Stimulated activated naive B cell treated with anti-CD40 and anti-IgM and Interleukin-4, amounts not matched to agents 10 μg/mL and 1 μg/mL and 100 μg/mL, for 72 hours (primary cell): ENCODE measurements around the gene PPP1R11.
"Not testable (repeated sequence)": the region's sequence is repeated elsewhere in the genome, so short reads cannot be mapped to it uniquely, and the experiment has no call there.

Experiments used
- ATAC-seq, 2 donors: fragments of 150-1000 bp; cut with Tn5 transposase; replicated peaks; 2 replicates each; pipeline ENCODE4 v1.10.0; 2021; ENCODE audit warnings: moderate library complexity in 1 of 2
- DNase-seq: peaks from one replicate; pipeline ENCODE4 v3.0.0; 2021
- H3K27ac Mint-ChIP-seq: one replicate; pipeline ENCODE4 v1.8.0; 2022; ENCODE audit warnings: mild to moderate bottlenecking, mixed read lengths
- H3K27me3 Mint-ChIP-seq, 2 donors: one replicate each; pipeline ENCODE4 v1.8.0; 2022; ENCODE audit warnings: mixed read lengths in 2 of 2
- H3K36me3 Mint-ChIP-seq, 2 donors: one replicate each; pipeline ENCODE4 v1.8.0; 2022; ENCODE audit warnings: mixed read lengths in 2 of 2, mild to moderate bottlenecking in 1 of 2
- H3K4me1 Mint-ChIP-seq, 2 donors: one replicate each; pipeline ENCODE4 v1.8.0; 2022; ENCODE audit warnings: mixed read lengths in 2 of 2, mild to moderate bottlenecking in 1 of 2
- H3K4me3 Mint-ChIP-seq, 2 donors: one replicate each; pipeline ENCODE4 v1.8.0; 2022; ENCODE audit warnings: mild to moderate bottlenecking in 2 of 2, mixed read lengths in 2 of 2, moderate library complexity in 1 of 2
- H3K9me3 Mint-ChIP-seq, 2 donors: one replicate each; pipeline ENCODE4 v1.8.0; 2022; ENCODE audit warnings: mixed read lengths in 2 of 2, mild to moderate bottlenecking in 1 of 2

PPP1R11 gene, protein sequence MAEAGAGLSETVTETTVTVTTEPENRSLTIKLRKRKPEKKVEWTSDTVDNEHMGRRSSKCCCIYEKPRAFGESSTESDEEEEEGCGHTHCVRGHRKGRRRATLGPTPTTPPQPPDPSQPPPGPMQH

DNA sequence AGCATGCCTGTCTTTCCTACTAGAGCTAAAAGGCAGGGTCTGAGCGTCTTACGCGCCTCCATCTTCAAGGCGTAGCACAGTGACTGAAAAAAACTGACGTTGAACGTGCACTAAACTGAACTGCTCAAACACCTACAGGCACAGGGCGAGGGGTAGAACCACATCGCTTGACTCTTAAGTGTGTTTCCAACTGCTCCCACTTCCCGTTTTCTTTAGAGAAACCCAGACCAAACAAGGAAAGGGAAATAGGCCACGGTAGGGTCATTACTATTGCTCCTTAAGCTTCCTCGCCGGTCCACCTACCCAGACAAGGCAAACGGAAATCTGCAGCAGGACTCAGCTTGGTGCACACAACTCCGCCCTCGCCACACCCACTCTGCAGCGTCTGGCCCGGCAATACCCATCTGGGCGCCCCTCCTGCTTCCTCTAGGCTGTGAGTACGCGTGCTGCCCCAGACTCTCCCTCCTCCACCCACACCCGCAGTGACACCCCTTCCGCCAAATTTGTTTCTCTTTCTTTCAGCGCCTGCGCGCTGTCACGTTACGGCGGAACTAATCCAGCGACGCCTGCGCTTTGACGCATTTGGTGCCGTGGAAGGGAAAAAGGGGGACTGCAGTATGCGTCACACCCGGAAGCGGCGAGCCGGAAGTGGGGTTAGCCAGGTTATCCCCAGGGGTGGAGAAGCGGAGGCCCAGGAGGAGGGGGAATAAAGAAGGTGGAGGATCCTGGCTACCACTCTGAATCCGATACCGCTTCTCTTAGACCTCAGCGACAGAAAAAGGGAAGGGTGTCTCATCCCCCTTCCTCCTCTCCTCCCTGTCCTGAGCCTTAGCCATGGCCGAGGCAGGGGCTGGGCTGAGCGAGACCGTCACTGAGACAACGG, at the start of gene PPP1R11:
TSS of gene PPP1R11 (plus strand) at position 622 of the 883 bp plus-strand sequence. CDS start at position 835, 213 bp downstream.
- H3K4me1 Mint-ChIP-seq = peaks cover 33 to 48% of the 10 kb centered on the region in 2 donors
- DNase-seq (peak; percentile 99), ATAC-seq (peak; percentile 96 to 97)
- peaks cover 41 to 49% of the 10 kb centered on the region in 2 donors for H3K36me3 Mint-ChIP-seq
- no peaks in the 10 kb centered on the region for H3K9me3 Mint-ChIP-seq
- H3K4me3 Mint-ChIP-seq = peak within 1 kb of the TSS; percentile 85 to 94
- peak within 1 kb of the TSS; percentile 96 for H3K27ac Mint-ChIP-seq
- peaks cover 10 to 11% of the 10 kb centered on the region in 2 donors for H3K27me3 Mint-ChIP-seq

DNA sequence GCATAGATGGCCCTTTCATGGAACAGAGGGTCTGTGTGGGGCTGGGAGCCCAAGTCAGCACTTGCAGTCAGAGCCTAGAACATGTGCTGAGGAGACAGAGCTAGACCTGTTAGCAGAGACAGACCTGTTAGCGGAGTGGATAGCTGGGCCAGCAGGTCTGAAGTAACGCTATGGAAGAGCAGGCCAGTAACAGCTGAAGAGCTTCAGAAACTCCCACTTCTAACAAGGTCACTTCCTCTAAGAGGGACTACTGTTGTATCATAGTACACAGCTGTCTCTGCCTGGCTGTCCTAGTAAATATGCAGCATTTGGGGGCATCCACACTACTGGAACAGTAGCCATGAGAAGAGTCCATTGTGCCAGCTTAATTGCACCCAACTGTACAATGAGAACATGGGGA, 47.2 kb upstream of the PPP1R11 start:
- no peak for DNase-seq

DNA sequence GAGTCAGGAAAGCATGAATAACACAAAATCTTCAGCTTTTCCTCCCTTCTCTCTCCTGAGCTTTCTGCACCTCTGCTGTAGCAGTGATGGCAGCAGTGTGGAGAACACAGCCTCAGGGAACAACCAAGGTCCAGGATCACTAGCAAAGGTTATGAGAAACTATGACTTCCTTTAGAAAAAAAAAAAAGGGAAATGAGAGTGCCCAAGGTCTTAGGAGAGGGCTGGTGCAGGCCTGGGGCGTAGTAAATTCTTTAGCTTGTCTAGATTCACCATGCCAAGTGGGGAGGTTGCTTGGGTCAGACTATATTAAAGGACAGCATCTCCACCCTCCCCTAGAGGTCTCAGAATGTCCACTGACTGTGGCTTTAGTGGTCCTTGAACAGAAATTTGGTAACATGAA, 46.4 kb upstream of the PPP1R11 start:
- DNase-seq (no peak), ATAC-seq (peak; percentile 53 to 61)
- Mint-ChIP-seq H3K36me3 (peaks cover 10 to 28% of the 10 kb centered on the region in 2 donors), H3K27ac (no peak overlapping the region), H3K9me3 (no peaks in the 10 kb centered on the region), H3K4me3 (no peak overlapping the region), H3K27me3 (no peaks in the 10 kb centered on the region), H3K4me1 (peaks cover 9 to 16% of the 10 kb centered on the region in 2 donors)

More for the DNA sequence above, 47.2 kb upstream of the PPP1R11 start:
- peak in 1 of 2 donors; percentile 29 for ATAC-seq
- peaks cover 10 to 28% of the 10 kb centered on the region in 2 donors for H3K36me3 Mint-ChIP-seq
- peaks cover 9 to 14% of the 10 kb centered on the region in 2 donors for H3K4me1 Mint-ChIP-seq
- no peaks in the 10 kb centered on the region for H3K9me3 Mint-ChIP-seq
- H3K27me3 Mint-ChIP-seq = no peaks in the 10 kb centered on the region
- no peak overlapping the region for H3K4me3 Mint-ChIP-seq
- no peak overlapping the region for H3K27ac Mint-ChIP-seq

DNA sequence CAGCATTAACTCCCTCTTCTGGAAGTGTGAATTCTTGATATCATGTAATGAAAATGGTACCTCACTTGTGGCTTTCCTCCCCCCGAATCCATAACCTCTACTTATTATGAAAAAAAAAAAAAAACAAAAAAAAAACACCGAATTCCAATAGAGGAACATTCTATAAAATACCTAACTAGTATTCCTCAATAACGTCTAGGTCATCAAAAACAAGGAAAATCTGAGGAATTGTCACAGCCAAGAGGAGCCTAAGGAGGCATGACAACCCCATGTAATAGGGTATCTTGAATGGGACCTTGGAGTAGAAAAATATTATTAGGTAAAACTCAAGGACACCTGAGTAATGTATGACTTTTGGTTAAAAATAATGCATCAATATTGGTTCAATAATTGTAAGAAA, 44.8 kb upstream of the PPP1R11 start:
- H3K9me3 Mint-ChIP-seq = no peaks in the 10 kb centered on the region
- H3K4me3 Mint-ChIP-seq = no peak overlapping the region
- no peak for DNase-seq
- peaks cover 14 to 37% of the 10 kb centered on the region in 2 donors for H3K36me3 Mint-ChIP-seq
- peaks cover 11 to 26% of the 10 kb centered on the region in 2 donors for H3K4me1 Mint-ChIP-seq
- ATAC-seq = no peak
- H3K27me3 Mint-ChIP-seq = no peaks in the 10 kb centered on the region
- no peak overlapping the region for H3K27ac Mint-ChIP-seq

DNA sequence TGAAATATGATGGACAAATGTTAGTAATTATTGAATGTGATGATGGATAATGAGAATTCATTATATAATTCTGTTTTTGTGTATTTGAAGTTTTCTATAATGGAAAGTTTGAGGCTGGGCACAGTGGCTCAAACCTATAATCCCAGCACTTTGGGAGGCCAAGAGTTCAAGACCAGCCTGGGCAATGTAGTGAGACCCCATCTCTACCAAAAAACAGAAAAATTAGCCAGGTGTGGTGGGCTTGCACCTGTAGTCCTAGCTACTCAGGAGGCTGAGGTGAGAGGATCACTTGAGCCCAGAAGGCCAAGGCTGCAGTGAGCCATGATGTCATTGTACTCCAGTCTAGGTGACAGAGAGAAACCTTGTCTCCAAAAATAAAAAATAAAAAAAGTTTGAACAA, 44.3 kb upstream of the PPP1R11 start:
- Mint-ChIP-seq H3K4me1 (peaks cover 11 to 26% of the 10 kb centered on the region in 2 donors), H3K36me3 (peaks cover 14 to 37% of the 10 kb centered on the region in 2 donors)
- not testable (repeated sequence) for ATAC-seq, H3K9me3 Mint-ChIP-seq, DNase-seq, H3K27ac Mint-ChIP-seq, H3K4me3 Mint-ChIP-seq, H3K27me3 Mint-ChIP-seq

DNA sequence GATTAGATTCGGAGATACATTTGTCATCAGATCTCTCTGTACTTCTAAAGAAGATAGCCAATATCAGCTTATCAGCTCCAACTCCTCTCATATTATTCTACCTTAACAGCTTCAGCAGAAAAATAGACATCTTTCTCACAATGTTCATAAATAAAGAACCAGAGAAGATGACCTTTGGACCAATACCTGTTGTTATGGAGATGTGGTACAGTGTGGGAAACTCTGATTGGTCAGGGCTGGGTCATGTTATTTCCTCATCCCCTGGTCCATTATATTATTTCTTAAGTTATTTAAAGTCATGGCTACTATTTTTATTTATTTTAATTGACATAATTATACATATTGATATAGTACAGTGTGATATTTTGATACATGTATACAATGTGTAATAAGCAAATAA, 41.8 kb upstream of the PPP1R11 start:
- no peaks in the 10 kb centered on the region for H3K27me3 Mint-ChIP-seq
- H3K9me3 Mint-ChIP-seq = no peaks in the 10 kb centered on the region
- no peak for ATAC-seq
- no peak overlapping the region for H3K27ac Mint-ChIP-seq
- DNase-seq = no peak
- H3K4me3 Mint-ChIP-seq = no peak overlapping the region
- H3K36me3 Mint-ChIP-seq = peaks cover 8 to 31% of the 10 kb centered on the region in 2 donors
- H3K4me1 Mint-ChIP-seq = peaks cover 10 to 21% of the 10 kb centered on the region in 2 donors

DNA sequence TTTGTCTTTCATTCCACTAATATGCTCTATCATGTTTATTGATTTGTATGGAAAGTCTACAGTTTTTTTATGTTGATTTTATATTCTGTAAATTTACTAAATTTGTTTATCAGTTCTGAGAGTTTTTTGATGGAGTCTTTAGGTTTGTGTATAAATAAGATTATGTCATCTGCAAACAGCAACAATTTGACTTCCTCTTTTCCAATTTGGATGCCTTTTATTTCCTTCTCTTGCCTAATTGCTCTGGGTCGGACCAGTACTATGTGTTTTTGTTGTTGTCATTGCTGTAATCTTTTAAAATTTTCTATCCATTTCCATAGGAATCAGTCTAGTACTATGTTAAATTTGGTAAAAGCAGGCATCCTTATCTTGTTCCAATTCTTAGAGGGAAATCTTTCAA, 37.4 kb upstream of the PPP1R11 start:
- Mint-ChIP-seq H3K4me1 (peaks cover 2 to 12% of the 10 kb centered on the region in 2 donors), H3K27me3 (no peaks in the 10 kb centered on the region), H3K36me3 (peaks cover 10 to 38% of the 10 kb centered on the region in 2 donors), H3K27ac (no peak overlapping the region), H3K4me3 (no peak overlapping the region), H3K9me3 (no peaks in the 10 kb centered on the region)
- DNase-seq = no peak
- ATAC-seq = no peak

DNA sequence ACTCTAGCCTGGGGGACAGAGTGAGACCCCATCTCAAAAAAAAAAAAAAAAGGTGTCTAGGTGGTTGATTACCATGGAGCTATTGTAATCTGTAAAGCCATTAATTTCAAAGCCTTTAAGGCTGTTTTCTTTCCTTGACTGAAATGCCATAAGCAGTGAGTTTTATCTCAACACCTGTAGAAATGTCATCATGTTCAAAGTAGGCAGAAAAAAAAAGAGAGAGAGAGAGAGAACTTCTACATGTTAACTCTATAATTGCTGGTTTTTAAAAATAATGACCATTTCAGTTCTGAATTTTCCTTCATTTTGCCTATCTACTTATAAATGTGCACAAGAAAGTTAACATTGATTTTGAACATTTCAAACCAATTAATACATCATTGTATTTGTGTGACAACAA, 35.6 kb upstream of the PPP1R11 start:
- peaks cover 1 to 3% of the 10 kb centered on the region in 2 donors for H3K4me1 Mint-ChIP-seq
- no peak for ATAC-seq
- no peaks in the 10 kb centered on the region for H3K9me3 Mint-ChIP-seq
- H3K4me3 Mint-ChIP-seq = no peak overlapping the region
- no peaks in the 10 kb centered on the region for H3K27me3 Mint-ChIP-seq
- no peak overlapping the region for H3K27ac Mint-ChIP-seq
- DNase-seq = no peak
- peaks cover 19 to 50% of the 10 kb centered on the region in 2 donors for H3K36me3 Mint-ChIP-seq

DNA sequence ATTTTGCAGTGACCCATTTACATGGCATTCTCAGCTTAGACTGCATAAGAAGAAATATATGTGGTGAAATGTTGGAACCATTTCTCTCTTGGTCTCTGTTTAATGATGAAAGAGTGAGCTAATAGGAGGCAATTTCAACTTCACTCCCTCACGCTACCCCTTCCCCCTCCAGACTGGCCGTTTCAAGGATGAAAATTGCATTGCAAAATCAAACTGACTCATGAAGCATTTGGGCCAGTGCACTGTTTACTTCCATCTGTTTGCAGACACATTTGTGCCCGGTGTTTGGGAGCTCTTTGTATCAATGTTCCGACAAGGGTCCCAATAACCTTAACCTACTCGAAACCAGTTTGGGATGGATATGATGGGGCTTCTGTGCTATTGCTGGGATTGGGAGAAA, 33.6 kb upstream of the PPP1R11 start:
- not testable (repeated sequence) for H3K9me3 Mint-ChIP-seq, H3K27ac Mint-ChIP-seq, ATAC-seq, H3K4me1 Mint-ChIP-seq, H3K27me3 Mint-ChIP-seq, DNase-seq, H3K4me3 Mint-ChIP-seq
- H3K36me3 Mint-ChIP-seq = peaks cover 15 to 46% of the 10 kb centered on the region in 2 donors

DNA sequence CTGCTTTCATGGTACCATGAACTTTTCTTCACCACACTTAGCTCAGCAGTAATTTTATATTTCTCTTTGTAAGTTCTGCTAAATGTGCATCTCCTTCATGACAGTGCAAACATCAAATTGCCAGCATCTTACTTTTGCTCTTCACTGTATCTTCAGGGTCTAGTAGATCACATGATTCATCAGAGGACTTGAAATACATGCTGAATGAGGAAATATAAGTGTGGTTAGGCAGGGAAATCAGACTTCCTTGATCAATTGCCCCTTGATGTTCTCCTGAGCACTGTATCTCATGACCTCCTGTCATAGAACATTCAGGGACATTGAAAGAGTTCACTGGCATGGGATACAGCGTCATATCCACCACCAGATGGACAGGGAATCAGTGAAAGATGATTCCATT, 31.2 kb upstream of the PPP1R11 start:
- H3K4me3 Mint-ChIP-seq = no peak overlapping the region
- H3K9me3 Mint-ChIP-seq = no peaks in the 10 kb centered on the region
- H3K4me1 Mint-ChIP-seq = peaks cover 0 to 1% of the 10 kb centered on the region in 2 donors
- H3K27ac Mint-ChIP-seq = no peak overlapping the region
- peaks cover 12 to 39% of the 10 kb centered on the region in 2 donors for H3K36me3 Mint-ChIP-seq
- H3K27me3 Mint-ChIP-seq = no peaks in the 10 kb centered on the region
- DNase-seq (no peak), ATAC-seq (no peak)

DNA sequence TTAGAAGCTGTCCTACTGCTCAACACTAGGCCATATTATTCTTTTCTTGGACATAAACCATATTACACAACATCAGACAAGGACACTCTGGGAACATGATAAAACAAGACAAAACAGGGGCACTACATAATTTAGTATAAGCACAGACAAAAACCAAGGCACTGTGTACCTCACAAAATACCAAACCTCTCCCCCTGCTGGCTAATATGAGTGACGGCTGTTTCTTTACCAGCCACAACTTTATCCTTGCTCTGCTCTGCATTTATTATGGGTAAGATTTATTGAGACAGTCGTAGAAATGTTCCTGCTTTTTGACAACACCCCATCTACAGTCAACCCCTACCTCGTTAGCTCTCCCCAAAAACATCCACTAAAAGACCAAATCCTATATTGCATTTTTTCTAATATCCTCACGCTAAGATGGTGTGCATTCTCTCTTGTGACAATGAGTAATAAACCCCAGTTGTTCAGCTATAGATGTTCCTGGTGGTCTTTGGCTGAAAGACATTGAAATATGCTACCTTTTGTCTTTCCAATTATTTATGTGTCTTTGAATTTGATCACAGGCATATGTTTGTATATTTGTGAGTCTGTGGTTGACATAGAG, 29.7 kb upstream of the PPP1R11 start:
- Mint-ChIP-seq H3K36me3 (peaks cover 14 to 33% of the 10 kb centered on the region in 2 donors), H3K27ac (no peak overlapping the region), H3K27me3 (no peaks in the 10 kb centered on the region), H3K9me3 (no peaks in the 10 kb centered on the region), H3K4me1 (peaks cover 1 to 3% of the 10 kb centered on the region in 2 donors), H3K4me3 (no peak overlapping the region)
- ATAC-seq (peak; percentile 49 to 70), DNase-seq (no peak)

DNA sequence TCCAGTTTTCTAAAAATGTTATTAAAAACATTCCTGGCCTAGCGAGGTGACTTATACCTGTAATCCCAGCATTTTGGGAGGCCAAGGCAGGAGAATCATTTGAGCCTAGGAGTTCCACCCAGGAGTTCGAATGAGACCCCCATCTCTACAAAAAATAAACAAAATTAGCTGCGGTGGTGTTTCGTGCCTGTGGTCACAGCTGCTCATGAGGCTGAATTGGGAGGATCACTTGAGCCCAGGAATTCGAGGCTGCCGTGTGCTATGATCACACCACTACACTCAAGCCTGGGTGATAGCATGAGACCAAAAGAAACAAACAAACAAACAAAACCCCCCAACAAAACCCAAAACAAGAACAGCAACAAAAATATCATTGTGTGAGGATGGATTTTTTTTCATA, 25.8 kb upstream of the PPP1R11 start:
- Mint-ChIP-seq H3K9me3 (no peaks in the 10 kb centered on the region), H3K36me3 (peaks cover 10 to 19% of the 10 kb centered on the region in 2 donors), H3K27ac (no peak overlapping the region)

DNA sequence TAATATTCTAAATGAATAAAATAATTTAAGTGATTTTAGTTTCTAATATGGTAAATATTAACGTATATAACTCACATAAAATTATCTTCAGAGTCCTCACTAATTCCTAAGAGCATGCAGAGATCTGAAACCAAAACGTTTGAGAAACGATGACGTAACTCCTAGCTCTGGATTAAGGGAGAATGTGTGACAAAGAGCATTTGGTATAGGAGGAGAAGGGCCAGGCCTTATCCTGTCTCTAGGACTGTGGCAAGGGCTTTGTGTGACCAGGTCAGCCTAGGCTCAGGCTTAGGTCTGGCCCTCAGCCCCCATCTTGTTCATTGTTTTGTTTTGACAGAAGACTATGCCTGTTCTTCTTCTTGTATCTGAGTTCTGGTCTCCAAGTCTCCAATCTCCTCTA, 25.2 kb upstream of the PPP1R11 start:
- Mint-ChIP-seq H3K36me3 (peaks cover 10 to 16% of the 10 kb centered on the region in 2 donors), H3K27ac (no peak overlapping the region), H3K4me3 (no peak overlapping the region), H3K4me1 (peaks cover 14 to 22% of the 10 kb centered on the region in 2 donors), H3K27me3 (no peaks in the 10 kb centered on the region), H3K9me3 (no peaks in the 10 kb centered on the region)
- no peak for ATAC-seq
- DNase-seq = no peak

More for the DNA sequence above, 25.8 kb upstream of the PPP1R11 start:
- Mint-ChIP-seq H3K4me1 (peaks cover 14 to 22% of the 10 kb centered on the region in 2 donors), H3K27me3 (no peaks in the 10 kb centered on the region), H3K4me3 (no peak overlapping the region)
- DNase-seq (no peak), ATAC-seq (no peak)

DNA sequence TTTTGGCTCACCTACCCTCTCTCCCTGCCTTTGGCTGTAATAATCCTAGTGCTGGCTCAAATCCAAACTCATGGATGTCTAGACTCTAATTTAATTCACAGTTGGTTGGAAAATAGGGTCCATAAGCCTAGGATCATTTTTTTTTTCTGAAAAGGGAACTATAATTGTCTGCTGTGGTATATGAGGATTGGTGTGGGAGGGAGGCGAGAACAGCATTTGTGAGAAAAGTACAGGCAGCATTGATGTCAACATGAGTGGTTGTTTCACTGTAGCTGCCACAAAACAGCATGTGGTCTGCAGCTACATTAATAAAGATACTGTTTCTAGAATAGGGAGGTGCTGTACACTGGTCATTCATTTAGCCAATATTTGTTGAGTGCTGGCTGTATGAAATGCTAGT, 24.5 kb upstream of the PPP1R11 start:
- DNase-seq = no peak
- no peaks in the 10 kb centered on the region for H3K27me3 Mint-ChIP-seq
- H3K9me3 Mint-ChIP-seq = no peaks in the 10 kb centered on the region
- H3K4me1 Mint-ChIP-seq = peaks cover 16 to 22% of the 10 kb centered on the region in 2 donors
- no peak overlapping the region for H3K4me3 Mint-ChIP-seq
- peaks cover 10 to 15% of the 10 kb centered on the region in 2 donors for H3K36me3 Mint-ChIP-seq
- H3K27ac Mint-ChIP-seq = peak overlapping the region; percentile 7
- ATAC-seq = peak; percentile 50 to 53
